ENCODE data around the gene CRABP2.

CRABP2 gene

GRCh38 chr1:156666862-156667609, 38.3 kb downstream of the CRABP2 start:
- DNase-seq (ENCODE audit: low spot score): no peak
- no peak for TF ChIP-seq CTCF (IDR thresholded peaks at IDR 0.05; ENCODE audit: extremely low read depth, missing control alignments)

- TF ChIP-seq CTCF (IDR thresholded peaks at IDR 0.05; ENCODE audit: extremely low read depth, missing control alignments): no peak
- DNase-seq (ENCODE audit: low spot score): no peak
Observed at GRCh38 chr1:156665539-156665938, 39.8 kb downstream of the CRABP2 start.

- peak; percentile 79 for DNase-seq (ENCODE audit: low spot score)
- no peak for TF ChIP-seq CTCF (IDR thresholded peaks at IDR 0.05; ENCODE audit: extremely low read depth, missing control alignments)
Observed at GRCh38 chr1:156664767-156665411, 40.5 kb downstream of the CRABP2 start.

- TF ChIP-seq CTCF (IDR thresholded peaks at IDR 0.05; ENCODE audit: extremely low read depth, missing control alignments): no peak
- no peak for DNase-seq (ENCODE audit: low spot score)
Observed at GRCh38 chr1:156664046-156664766, 41.2 kb downstream of the CRABP2 start.

- no peak for TF ChIP-seq CTCF (IDR thresholded peaks at IDR 0.05; ENCODE audit: extremely low read depth, missing control alignments)
- no peak for DNase-seq (ENCODE audit: low spot score)
Observed at GRCh38 chr1:156663178-156663577, 42.2 kb downstream of the CRABP2 start.

GRCh38 chr1:156662800-156663055, 42.7 kb downstream of the CRABP2 start:
- TF ChIP-seq CTCF (IDR thresholded peaks at IDR 0.05; ENCODE audit: extremely low read depth, missing control alignments): no peak
- DNase-seq (ENCODE audit: low spot score): no peak

Measured in GM20000 (cell line).